MM.1S (cell line): ENCODE measurements around the gene VSIR.

Experiments used
- DNase-seq: peaks from one replicate; pipeline ENCODE4 v3.0.0-alpha.2; 2015
- H2AFZ ChIP-seq: fragments of 300-600 bp; sonication (generic); 2 replicates; pipeline ENCODE4 v1.6.0; 2016; ENCODE audit warnings: antibody characterized with exemption, low read length
- H3F3A ChIP-seq: fragments of 300-600 bp; sonication (generic); 2 replicates; pipeline ENCODE4 v1.6.1; 2016; ENCODE audit warnings: mild to moderate bottlenecking, antibody characterized with exemption, low read length, moderate library complexity, mixed read lengths; ENCODE audit not compliant: insufficient read depth
- H3K27ac ChIP-seq: fragments of 300-600 bp; sonication (generic); 2 replicates; pipeline ENCODE4 v1.5.1; 2016; ENCODE audit warnings: mild to moderate bottlenecking, low read length
- H3K27me3 ChIP-seq: fragments of 300-600 bp; sonication (generic); replicated peaks from 2 replicates; pipeline ENCODE4 v1.6.0; 2016; ENCODE audit warnings: low read length; ENCODE audit not compliant: insufficient read depth
- H3K36me3 ChIP-seq: fragments of 300-600 bp; sonication (generic); replicated peaks from 2 replicates; pipeline ENCODE4 v1.6.1; 2016; ENCODE audit warnings: mild to moderate bottlenecking, low read length, mixed read lengths; ENCODE audit not compliant: insufficient read depth
- H3K4me1 ChIP-seq: fragments of 300-600 bp; sonication (generic); 2 replicates; pipeline ENCODE4 v1.6.1; 2016; ENCODE audit warnings: low read length, mixed read lengths
- H3K4me2 ChIP-seq: fragments of 300-600 bp; sonication (generic); 2 replicates; pipeline ENCODE4 v1.6.0; 2016; ENCODE audit warnings: low read depth, low read length
- H3K4me3 ChIP-seq: fragments of 300-600 bp; sonication (generic); 2 replicates; pipeline ENCODE4 v1.5.1; 2016; ENCODE audit warnings: low read length, mixed read lengths
- H3K79me2 ChIP-seq: fragments of 300-600 bp; sonication (generic); 2 replicates; pipeline ENCODE4 v1.6.1; 2016; ENCODE audit warnings: mixed run types, low read length, mixed read lengths
- H3K9ac ChIP-seq: fragments of 300-600 bp; sonication (generic); 2 replicates; pipeline ENCODE4 v1.6.1; 2016; ENCODE audit warnings: low read length, mixed read lengths
- H3K9me2 ChIP-seq: fragments of 300-600 bp; sonication (generic); replicated peaks from 2 replicates; pipeline ENCODE4 v1.6.1; 2016; ENCODE audit warnings: mild to moderate bottlenecking, low read length, mixed read lengths; ENCODE audit not compliant: insufficient read depth
- H3K9me3 ChIP-seq: fragments of 300-600 bp; sonication (generic); replicated peaks from 2 replicates; pipeline ENCODE4 v1.6.1; 2016; ENCODE audit warnings: mild to moderate bottlenecking, low read length, mixed read lengths; ENCODE audit not compliant: insufficient read depth
- H4K20me1 ChIP-seq: fragments of 300-600 bp; sonication (generic); 2 replicates; pipeline ENCODE4 v1.6.1; 2016; ENCODE audit warnings: mild to moderate bottlenecking, low read length, moderate library complexity, mixed read lengths; ENCODE audit not compliant: insufficient read depth
- EZH2 ChIP-seq: fragments of 300-600 bp; sonication (generic); optimal IDR thresholded peaks from 2 replicates; pipeline ENCODE3; 2017; ENCODE audit warnings: low read depth, mild to moderate bottlenecking, antibody characterized with exemption, low read length, mixed read lengths
- EZH2phosphoT487 ChIP-seq: fragments of 300-600 bp; sonication (generic); IDR thresholded peaks from 2 replicates; pipeline ENCODE4 v1.6.1; 2018; ENCODE audit warnings: antibody characterized with exemption, low read length
- TF ChIP-seq, protein P1 (sequence below): fragments of 300-600 bp; sonication (generic); IDR thresholded peaks from 2 replicates; pipeline ENCODE4 v1.5.1; 2016; ENCODE audit warnings: antibody characterized with exemption, low read length, mixed read lengths

Gene VSIR

GRCh38 chr10:71819985-71820384, 46.7 kb upstream of the VSIR start:
- H3K27ac ChIP-seq: no peak overlapping the region
- H3K4me2 ChIP-seq: no peak overlapping the region
- no peaks in the 10 kb centered on the region for H3K79me2 ChIP-seq
- H3K9me2 ChIP-seq: no peaks in the 10 kb centered on the region
- TF ChIP-seq EZH2 (no peak), EZH2phosphoT487 (no peak)
- TF ChIP-seq, protein P1, sequence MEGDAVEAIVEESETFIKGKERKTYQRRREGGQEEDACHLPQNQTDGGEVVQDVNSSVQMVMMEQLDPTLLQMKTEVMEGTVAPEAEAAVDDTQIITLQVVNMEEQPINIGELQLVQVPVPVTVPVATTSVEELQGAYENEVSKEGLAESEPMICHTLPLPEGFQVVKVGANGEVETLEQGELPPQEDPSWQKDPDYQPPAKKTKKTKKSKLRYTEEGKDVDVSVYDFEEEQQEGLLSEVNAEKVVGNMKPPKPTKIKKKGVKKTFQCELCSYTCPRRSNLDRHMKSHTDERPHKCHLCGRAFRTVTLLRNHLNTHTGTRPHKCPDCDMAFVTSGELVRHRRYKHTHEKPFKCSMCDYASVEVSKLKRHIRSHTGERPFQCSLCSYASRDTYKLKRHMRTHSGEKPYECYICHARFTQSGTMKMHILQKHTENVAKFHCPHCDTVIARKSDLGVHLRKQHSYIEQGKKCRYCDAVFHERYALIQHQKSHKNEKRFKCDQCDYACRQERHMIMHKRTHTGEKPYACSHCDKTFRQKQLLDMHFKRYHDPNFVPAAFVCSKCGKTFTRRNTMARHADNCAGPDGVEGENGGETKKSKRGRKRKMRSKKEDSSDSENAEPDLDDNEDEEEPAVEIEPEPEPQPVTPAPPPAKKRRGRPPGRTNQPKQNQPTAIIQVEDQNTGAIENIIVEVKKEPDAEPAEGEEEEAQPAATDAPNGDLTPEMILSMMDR: no peak
- H4K20me1 ChIP-seq: no peaks in the 10 kb centered on the region
- no peaks in the 10 kb centered on the region for H3F3A ChIP-seq
- H3K9me3 ChIP-seq: no peaks in the 10 kb centered on the region
- no peak overlapping the region for H3K4me3 ChIP-seq
- no peaks in the 10 kb centered on the region for H3K27me3 ChIP-seq
- no peaks in the 10 kb centered on the region for H3K4me1 ChIP-seq
- H3K36me3 ChIP-seq: no peaks in the 10 kb centered on the region
- DNase-seq: no peak
- H3K9ac ChIP-seq: no peak overlapping the region
- no peak overlapping the region for H2AFZ ChIP-seq

DNA sequence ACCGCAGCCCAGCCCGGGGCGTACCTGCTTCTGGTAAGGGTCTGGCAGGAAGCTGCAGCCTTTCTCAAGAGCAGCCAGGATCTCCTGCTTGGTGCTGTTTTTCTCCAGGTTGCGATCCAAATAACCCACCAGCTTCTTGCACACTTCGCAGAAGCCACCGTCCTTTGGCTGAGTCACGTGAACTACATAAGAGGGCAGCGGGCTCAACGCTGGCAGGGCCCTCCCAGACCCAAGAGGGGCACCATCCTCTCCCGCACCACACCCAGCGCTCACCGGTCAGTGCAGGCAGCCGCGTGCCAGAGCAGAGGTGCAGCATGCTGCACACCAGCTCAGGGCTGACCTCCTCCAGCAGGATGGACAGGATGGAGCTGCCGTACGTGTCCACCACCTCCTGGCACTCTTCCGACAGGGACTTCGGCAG, 46.1 kb upstream of the VSIR start:
- no peak for DNase-seq
- Histone ChIP-seq H3K9ac (no peak overlapping the region), H3K9me2 (no peaks in the 10 kb centered on the region), H3F3A (no peaks in the 10 kb centered on the region), H3K4me3 (no peak overlapping the region), H3K27me3 (no peaks in the 10 kb centered on the region), H3K4me1 (no peaks in the 10 kb centered on the region), H3K27ac (no peak overlapping the region), H3K9me3 (no peaks in the 10 kb centered on the region), H2AFZ (no peak overlapping the region), H3K79me2 (no peaks in the 10 kb centered on the region), H3K36me3 (no peaks in the 10 kb centered on the region), H4K20me1 (no peaks in the 10 kb centered on the region), H3K4me2 (no peak overlapping the region)
- TF ChIP-seq EZH2phosphoT487 (no peak), EZH2 (no peak)
- TF ChIP-seq, protein P1: no peak

GRCh38 chr10:71818674-71819260, 45.4 kb upstream of the VSIR start:
- DNase-seq: no peak
- Histone ChIP-seq H4K20me1 (no peaks in the 10 kb centered on the region), H3K36me3 (no peaks in the 10 kb centered on the region), H3K9me2 (no peaks in the 10 kb centered on the region), H3K4me1 (no peaks in the 10 kb centered on the region), H3K9ac (no peak overlapping the region), H3K4me2 (no peak overlapping the region), H3F3A (no peaks in the 10 kb centered on the region), H3K79me2 (no peaks in the 10 kb centered on the region), H3K4me3 (no peak overlapping the region), H3K9me3 (no peaks in the 10 kb centered on the region), H2AFZ (no peak overlapping the region), H3K27ac (no peak overlapping the region), H3K27me3 (no peaks in the 10 kb centered on the region)
- TF ChIP-seq EZH2phosphoT487 (no peak), EZH2 (no peak)
- TF ChIP-seq, protein P1: no peak
